C4-2B (cell line): ENCODE results near the gene CSNK2A1.

Experiments
- H3K27ac ChIP-seq: fragments of 450-650 bp; 2 replicates; pipeline ENCODE4 v1.5.1; 2017
- ZFX ChIP-seq: fragments of 450-650 bp; IDR thresholded peaks from 2 replicates; pipeline ENCODE4 v1.6.1; 2017
- TF ChIP-seq, protein P1 (sequence below): fragments of 450-650 bp; conservative IDR thresholded peaks from 2 replicates; pipeline ENCODE4 v1.5.1; 2017; ENCODE audit warnings: mild to moderate bottlenecking

The CSNK2A1 gene

DNA sequence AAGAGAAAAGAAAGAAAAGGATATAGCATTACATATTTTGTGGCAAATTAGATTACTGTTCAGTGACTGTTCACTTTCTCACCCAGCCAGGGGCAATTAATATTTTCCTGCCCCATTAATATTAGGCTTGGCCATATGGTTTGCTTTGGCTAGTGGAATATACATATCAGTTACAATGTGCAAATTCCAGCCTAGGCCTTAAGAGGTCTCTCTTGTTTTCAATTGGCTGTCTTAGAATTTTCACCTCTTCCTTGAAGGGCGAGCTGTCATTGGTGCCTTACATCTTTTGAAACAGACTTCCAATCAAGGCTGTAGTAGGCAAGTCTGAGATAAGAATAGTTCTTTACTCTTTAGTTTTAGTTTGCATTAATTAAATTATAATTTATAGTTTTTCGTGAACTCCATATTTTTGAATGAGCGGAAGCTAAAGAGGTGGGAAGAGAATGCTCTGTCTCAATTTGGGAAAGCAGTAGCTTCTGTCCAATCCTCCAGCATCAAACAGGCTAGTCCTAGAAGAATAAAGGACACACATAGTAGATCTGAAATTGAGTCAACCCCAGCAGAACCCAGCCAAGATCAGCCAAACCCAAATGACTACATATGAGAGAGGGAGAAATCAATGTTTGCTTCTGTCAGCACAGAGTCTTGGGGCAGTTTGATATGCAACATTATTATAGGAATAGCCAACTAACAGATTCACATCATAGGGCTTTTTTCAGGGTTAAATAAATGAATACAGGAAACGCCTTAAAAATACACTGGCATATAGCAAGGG lies 6.3 kb upstream of the CSNK2A1 start:
- H3K27ac ChIP-seq = no peak overlapping the region
- no peak for TF ChIP-seq ZFX
- TF ChIP-seq, protein P1, sequence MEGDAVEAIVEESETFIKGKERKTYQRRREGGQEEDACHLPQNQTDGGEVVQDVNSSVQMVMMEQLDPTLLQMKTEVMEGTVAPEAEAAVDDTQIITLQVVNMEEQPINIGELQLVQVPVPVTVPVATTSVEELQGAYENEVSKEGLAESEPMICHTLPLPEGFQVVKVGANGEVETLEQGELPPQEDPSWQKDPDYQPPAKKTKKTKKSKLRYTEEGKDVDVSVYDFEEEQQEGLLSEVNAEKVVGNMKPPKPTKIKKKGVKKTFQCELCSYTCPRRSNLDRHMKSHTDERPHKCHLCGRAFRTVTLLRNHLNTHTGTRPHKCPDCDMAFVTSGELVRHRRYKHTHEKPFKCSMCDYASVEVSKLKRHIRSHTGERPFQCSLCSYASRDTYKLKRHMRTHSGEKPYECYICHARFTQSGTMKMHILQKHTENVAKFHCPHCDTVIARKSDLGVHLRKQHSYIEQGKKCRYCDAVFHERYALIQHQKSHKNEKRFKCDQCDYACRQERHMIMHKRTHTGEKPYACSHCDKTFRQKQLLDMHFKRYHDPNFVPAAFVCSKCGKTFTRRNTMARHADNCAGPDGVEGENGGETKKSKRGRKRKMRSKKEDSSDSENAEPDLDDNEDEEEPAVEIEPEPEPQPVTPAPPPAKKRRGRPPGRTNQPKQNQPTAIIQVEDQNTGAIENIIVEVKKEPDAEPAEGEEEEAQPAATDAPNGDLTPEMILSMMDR = no peak

DNA sequence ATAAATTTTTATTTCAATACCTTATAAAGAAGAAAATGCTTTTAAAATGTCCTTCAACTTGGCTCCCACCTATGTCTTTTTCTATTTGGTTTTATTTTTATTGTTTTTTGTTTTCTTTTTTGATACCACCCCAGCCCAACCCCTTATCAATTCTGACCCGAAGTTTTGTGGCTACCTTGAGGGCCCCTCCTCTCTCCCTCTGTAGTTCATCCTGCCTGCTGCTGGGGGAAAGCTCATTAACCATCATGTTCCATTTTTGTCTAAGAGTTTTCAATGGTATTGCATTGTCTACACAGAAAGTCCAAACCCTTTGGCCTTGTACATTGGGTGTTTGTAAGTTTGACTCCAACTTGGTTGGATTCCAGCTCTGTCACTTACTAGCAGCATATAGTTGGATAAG lies 5.3 kb upstream of the CSNK2A1 start:
- TF ChIP-seq, protein P1 = no peak
- no peak for TF ChIP-seq ZFX
- H3K27ac ChIP-seq = no peak overlapping the region

DNA sequence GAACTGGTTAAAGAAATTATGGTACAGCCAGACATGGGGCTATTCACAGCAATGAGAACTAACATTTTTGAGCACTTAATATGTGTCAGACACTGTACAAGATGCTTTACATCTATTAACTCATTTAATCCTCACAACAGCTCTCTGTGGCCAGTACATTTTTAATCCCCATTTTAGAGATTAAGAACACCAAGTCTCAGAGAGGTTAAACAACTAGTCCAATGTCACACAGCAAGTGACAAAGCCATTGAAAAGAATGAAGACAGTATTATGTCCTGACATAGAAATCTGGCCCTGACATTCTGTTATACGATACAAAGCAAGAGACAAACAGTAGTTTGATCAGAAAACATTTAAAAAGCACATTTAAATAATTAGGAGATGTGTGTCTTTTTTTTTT lies 3.8 kb upstream of the CSNK2A1 start:
- TF ChIP-seq, protein P1 = no peak
- TF ChIP-seq ZFX = no peak
- H3K27ac ChIP-seq = no peak overlapping the region

DNA sequence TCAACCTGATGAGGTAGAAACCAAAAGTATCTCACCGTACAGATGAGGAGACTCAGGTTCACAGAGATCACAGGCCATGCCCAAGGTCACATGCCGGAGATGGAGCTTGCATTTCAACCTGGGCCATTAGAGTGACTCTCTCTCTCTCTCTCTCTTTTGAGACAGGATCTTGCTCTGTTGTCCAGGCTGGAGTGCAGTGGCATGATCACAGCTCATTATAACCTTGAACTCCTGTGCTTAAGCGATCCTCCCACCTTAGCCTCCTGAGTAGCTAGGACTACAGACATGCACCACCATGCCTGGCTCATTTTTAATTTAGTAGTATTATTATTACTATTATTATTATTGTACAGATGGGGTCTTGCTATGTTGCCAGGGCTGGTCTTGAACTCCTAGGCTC lies 2.8 kb upstream of the CSNK2A1 start:
- no peak overlapping the region for H3K27ac ChIP-seq
- TF ChIP-seq ZFX = no peak
- TF ChIP-seq, protein P1 = no peak

DNA sequence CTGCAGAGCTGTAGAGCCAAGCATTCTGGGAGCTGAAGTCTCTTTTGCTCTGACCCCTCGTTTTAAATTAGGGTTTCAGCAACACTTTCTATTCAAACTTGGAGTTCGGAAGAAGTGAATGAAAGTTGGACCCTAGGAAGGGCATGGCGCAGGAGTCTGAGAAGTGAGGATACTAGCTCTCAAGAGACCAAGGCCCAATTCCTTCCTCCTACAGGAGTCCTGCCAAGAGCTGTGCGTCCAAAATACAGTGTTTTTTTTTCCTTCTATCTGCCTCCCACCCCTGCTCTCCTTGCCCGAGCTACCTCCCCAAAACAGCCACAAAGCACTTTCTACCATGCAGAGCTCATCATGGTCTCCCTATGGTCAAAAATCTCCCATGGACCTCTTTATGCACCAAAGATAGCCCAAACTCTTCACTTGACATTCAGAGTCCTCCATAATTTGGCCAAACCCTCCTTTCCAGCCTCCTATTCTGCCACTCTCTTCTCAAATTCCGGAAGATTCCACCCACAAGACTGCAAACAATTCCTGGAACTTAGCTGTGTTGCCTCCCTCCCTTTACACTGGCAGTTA lies 649 bp upstream of the CSNK2A1 start:
- H3K27ac ChIP-seq = peak overlapping the region; percentile 99
- no peak for TF ChIP-seq ZFX
- TF ChIP-seq, protein P1 = no peak

DNA sequence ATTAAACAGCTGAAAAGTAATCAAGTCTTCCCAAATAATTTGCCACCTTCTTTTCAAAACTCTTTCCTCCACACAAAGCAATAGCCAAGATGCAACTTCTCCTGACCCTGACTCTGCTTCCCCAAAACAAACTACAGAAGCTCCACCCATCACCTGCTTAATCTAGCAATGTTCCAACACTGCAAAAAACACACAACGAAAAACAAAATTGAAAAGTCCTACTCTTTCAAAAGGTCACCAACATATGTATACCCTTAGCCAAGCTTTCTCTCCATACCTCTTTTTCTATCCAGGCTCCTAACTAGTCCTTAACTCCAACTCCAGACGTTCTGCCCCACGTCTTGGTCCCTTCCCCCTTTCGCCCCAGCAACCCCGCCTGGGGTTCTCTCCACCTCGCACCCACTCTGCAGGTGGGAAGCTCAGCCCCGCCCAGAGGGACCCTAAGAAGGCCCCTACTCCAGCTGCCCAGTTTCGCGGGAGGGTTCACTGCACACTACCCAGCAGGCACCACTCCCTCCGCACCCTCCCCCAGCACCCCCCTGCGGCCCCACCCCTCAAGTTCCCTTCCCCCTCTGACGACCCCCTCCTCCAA lies 717 bp downstream of the CSNK2A1 start:
- TF ChIP-seq, protein P1 = no peak
- no peak for TF ChIP-seq ZFX
- H3K27ac ChIP-seq = peak overlapping the region; percentile 99
